ENCODE measurements around the gene NEU2. TPM values are rescaled to one million over a fixed set of nuclear protein-coding genes. Genes with fewer than 3 reads are reported as not detected.

Gene NEU2
- polyA plus RNA-seq (2011; rRNA removed) (not detected in 2 replicates), polyA plus RNA-seq (2017; fragmentation: RNase III; extraction: RNeasy Plus Mini Kit Qiagen cat#74134 plus additional on column Dnase treatment) (not detected in 3 replicates), polyA minus RNA-seq (2011; rRNA and poly(A)+ RNA removed) (not detected in 2 replicates)
- not detected in 2 replicates for polyA plus RNA-seq (2012; cell fraction: cytosol; rRNA removed)
- polyA plus RNA-seq (2012; cell fraction: nucleus; rRNA removed): not detected in 2 replicates

GRCh38 chr2:233032551-233033320 lies at the start of gene NEU2:
Gene NEU2 (plus strand): TSS chr2:233032672. CDS start chr2:233032672, 0 bp downstream.
- no peak within 1 kb of the TSS for H3K4me3 ChIP-seq
- POLR2A ChIA-PET: no interaction called here
- ATAC-seq (no peak), DNase-seq (ENCODE audit: low read depth in 1 of 2, low spot score in 1 of 2) (no peak), FAIRE-seq (no peak)
- no peak within 1 kb of the TSS for H3K4me2 ChIP-seq
- WGBS (ENCODE audit: missing lambda C conversion rate): 94% methylated on average over 12 of the region's 13 CpGs
- CTCF ChIA-PET: interaction anchor here (1.1 to 9.8 kb wide), 6 partner anchors 14 to 180 kb away, joined by 3 to 119 read pairs (median 6); partner anchors contain the start of gene INPP5D
- H3K4me1 ChIP-seq: peaks cover 6% of the 10 kb centered on the region
- 0 out of 6 replicates have a peak within 1 kb of the TSS, but pooled peaks of 1 of the 2 experiments have one; percentile 37 for H3K27ac ChIP-seq
- no peak for TF ChIP-seq POLR2AphosphoS2 (conservative IDR thresholded peaks at IDR 0.05; ENCODE audit: low read length)
- TF ChIP-seq HDAC2 (IDR thresholded peaks at IDR 0.05): no peak
- TF ChIP-seq HOXB5 (CRISPR knock-in tag; IDR thresholded peaks at IDR 0.05): no peak
- no peak for TF ChIP-seq RFX5 (IDR thresholded peaks at IDR 0.05)
- no peak for TF ChIP-seq MAX (IDR thresholded peaks at IDR 0.05)
- no peak for TF ChIP-seq CTCF (IDR thresholded peaks at IDR 0.05)
- TF ChIP-seq USF2 (IDR thresholded peaks at IDR 0.05): no peak
- no peak for TF ChIP-seq ZC3H11A (IDR thresholded peaks at IDR 0.05)
- no peak for TF ChIP-seq HEYL (CRISPR knock-in tag; IDR thresholded peaks at IDR 0.05)
- peaks cover 10% of the 10 kb centered on the region; the same call in 2 of the 3 replicates for H3K9me3 ChIP-seq

GRCh38 chr2:232982926-232983668 lies 49.4 kb upstream of the NEU2 start:
- POLR2A ChIA-PET: no interaction called here
- Histone ChIP-seq H3K4me1 (peaks cover 49% of the 10 kb centered on the region), H3K4me3 (no peak overlapping the region), H3K27ac (peak overlapping the region; percentile 29 to 86; a peak in 4 of 6 replicates), H3K9me3 (peaks cover 9% of the 10 kb centered on the region; the same call in 2 of the 3 replicates), H3K4me2 (no peak overlapping the region)
- DNase-seq (ENCODE audit: low read depth in 1 of 2, low spot score in 1 of 2): no peak
- no peak for ATAC-seq
- CTCF ChIA-PET: interaction anchor here (2.0 to 10.0 kb wide), 5 partner anchors 46 to 268 kb away, joined by 8 to 119 read pairs (median 13); partner anchors contain the start of genes ATG16L1 and NEU2
- TF ChIP-seq HOXA7 (CRISPR knock-in tag; IDR thresholded peaks at IDR 0.05): no peak
- TF ChIP-seq CTCF (IDR thresholded peaks at IDR 0.05): 0 out of 3 replicates have a peak, but pooled peaks have one; percentile 9
- FAIRE-seq: no peak
- WGBS (ENCODE audit: missing lambda C conversion rate): 80% methylated on average over 15 of the region's 15 CpGs

GRCh38 chr2:232983669-232984140 lies 48.8 kb upstream of the NEU2 start:
- no peak for DNase-seq (ENCODE audit: low read depth in 1 of 2, low spot score in 1 of 2)
- H3K4me3 ChIP-seq: no peak overlapping the region
- peaks cover 50% of the 10 kb centered on the region for H3K4me1 ChIP-seq
- peaks cover 9% of the 10 kb centered on the region; the same call in 2 of the 3 replicates for H3K9me3 ChIP-seq
- ATAC-seq: no peak
- no peak for TF ChIP-seq CBX8 (IDR thresholded peaks at IDR 0.05)
- no peak for TF ChIP-seq FOSB (CRISPR knock-in tag; IDR thresholded peaks at IDR 0.05)
- TF ChIP-seq HEYL (CRISPR knock-in tag; IDR thresholded peaks at IDR 0.05): no peak
- no peak for TF ChIP-seq FOXS1 (CRISPR knock-in tag; IDR thresholded peaks at IDR 0.05)
- no peak for TF ChIP-seq POLR2A (IDR thresholded peaks at IDR 0.05; ENCODE audit: low read length)
- TF ChIP-seq SMC3 (IDR thresholded peaks at IDR 0.05): no peak
- TF ChIP-seq CBX2 (IDR thresholded peaks at IDR 0.05; ENCODE audit: borderline replicate concordance, low read depth): no peak
- no peak for TF ChIP-seq KDM5A (IDR thresholded peaks at IDR 0.05)
- TF ChIP-seq NPAS2 (CRISPR knock-in tag; IDR thresholded peaks at IDR 0.05; ENCODE audit: borderline replicate concordance): no peak
- POLR2A ChIA-PET: no interaction called here
- no peak for FAIRE-seq
- WGBS (ENCODE audit: missing lambda C conversion rate): 89% methylated on average over 11 of the region's 11 CpGs
- CTCF ChIA-PET: interaction anchor here (1.2 to 3.6 kb wide), 5 partner anchors 28 to 267 kb away, joined by 3 to 13 read pairs (median 8); partner anchors contain the start of gene ATG16L1
- no peak overlapping the region for H3K4me2 ChIP-seq
- peak overlapping the region; percentile 29 to 86; a peak in 4 of 6 replicates for H3K27ac ChIP-seq

Measured in A549 (cell line).